NK-92 (cell line): ENCODE measurements around the gene ACSM2B.
"Not testable (repeated sequence)": the region's sequence is repeated elsewhere in the genome, so short reads cannot be mapped to it uniquely, and the experiment has no call there.

Experiments used
- DNase-seq: peaks from one replicate; lab custom pipeline; 2025; ENCODE audit not compliant: unreplicated experiment; lab: John Stamatoyannopoulos, UW

Gene ACSM2B

GRCh38 chr16:20538687-20539086 is 37.5 kb downstream of the ACSM2B start:
- DNase-seq: no peak

- DNase-seq: no peak
These were observed 38.0 kb downstream of the ACSM2B start for GRCh38 chr16:20538181-20538580.

- DNase-seq: not testable (repeated sequence)
These were observed 39.5 kb downstream of the ACSM2B start for GRCh38 chr16:20536669-20537068.

- not testable (repeated sequence) for DNase-seq
These were observed 43.8 kb downstream of the ACSM2B start for GRCh38 chr16:20532284-20532792.

GRCh38 chr16:20531795-20532194 is 44.4 kb downstream of the ACSM2B start:
- DNase-seq: not testable (repeated sequence)

GRCh38 chr16:20520103-20520502 is 56.1 kb downstream of the ACSM2B start:
- DNase-seq: no peak

GRCh38 chr16:20519231-20519630 is 56.9 kb downstream of the ACSM2B start:
- DNase-seq: no peak

- DNase-seq: no peak
These were observed 59.0 kb downstream of the ACSM2B start for GRCh38 chr16:20517149-20517548.

GRCh38 chr16:20515688-20516090 is 60.5 kb downstream of the ACSM2B start:
- DNase-seq: no peak

GRCh38 chr16:20510323-20510722 is 65.8 kb downstream of the ACSM2B start:
- no peak for DNase-seq

- no peak for DNase-seq
These were observed 68.9 kb downstream of the ACSM2B start for GRCh38 chr16:20507280-20507679.

GRCh38 chr16:20504418-20504817 is 71.7 kb downstream of the ACSM2B start:
- DNase-seq: no peak

- DNase-seq: not testable (repeated sequence)
These were observed 84.7 kb downstream of the ACSM2B start for GRCh38 chr16:20491448-20491847.

- DNase-seq: not testable (repeated sequence)
These were observed 85.2 kb downstream of the ACSM2B start for GRCh38 chr16:20490994-20491393.
